H1 (cell line): ENCODE data around the gene CSTF3. TPM values are rescaled to one million over a fixed set of nuclear protein-coding genes. Genes with fewer than 3 reads are reported as not detected.

Experiments used
- ASH2L ChIP-seq: fragments of 200-600, 300-600 bp; sonication (generic); IDR thresholded peaks from one replicate; pipeline ENCODE4 v1.7.1; 2017; ENCODE audit warnings: low read length
- ATF3 ChIP-seq: IDR thresholded peaks from 2 replicates; pipeline ENCODE4 v1.6.1; 2011; ENCODE audit warnings: low read depth, mild to moderate bottlenecking, low read length; ENCODE audit not compliant: insufficient read depth
- BACH1 ChIP-seq: IDR thresholded peaks from 2 replicates; pipeline ENCODE4 v1.6.1; 2012; ENCODE audit warnings: low read length, improper control_type of control experiment
- BCL11A ChIP-seq, 2 experiments: IDR thresholded peaks; one replicate each; pipeline ENCODE4 v1.6.1; 2011; ENCODE audit warnings: low read depth in 2 of 2, low read length in 2 of 2, mild to moderate bottlenecking in 2 of 2
- BRCA1 ChIP-seq: IDR thresholded peaks from 2 replicates; pipeline ENCODE4 v1.6.1; 2012; ENCODE audit warnings: low read depth, low read length, improper control_type of control experiment
- CEBPB ChIP-seq: IDR thresholded peaks from 2 replicates; pipeline ENCODE4 v1.6.1; 2012; ENCODE audit warnings: low read depth, low read length
- CHD2 ChIP-seq: IDR thresholded peaks from 2 replicates; pipeline ENCODE4 v1.6.1; 2012; ENCODE audit warnings: low read length, improper control_type of control experiment
- CREB1 ChIP-seq: IDR thresholded peaks from 2 replicates; pipeline ENCODE4 v1.6.1; 2012; ENCODE audit warnings: inconsistent platforms
- EZH2 ChIP-seq: fragments of 200-600 bp; sonication (generic); IDR thresholded peaks from 2 replicates; pipeline ENCODE4 v1.7.1; 2012; ENCODE audit warnings: low read depth, mild to moderate bottlenecking, moderate library complexity, low read length, inconsistent platforms; ENCODE audit not compliant: severe bottlenecking
- FOSL1 ChIP-seq: IDR thresholded peaks from 2 replicates; pipeline ENCODE4 v1.6.1; 2011; ENCODE audit warnings: mild to moderate bottlenecking, low read depth, low read length, moderate library complexity; ENCODE audit not compliant: insufficient read depth
- GTF2F1 ChIP-seq: IDR thresholded peaks from 2 replicates; pipeline ENCODE4 v1.6.1; 2012; ENCODE audit warnings: low read depth, low read length, improper control_type of control experiment, borderline replicate concordance
- KDM5A ChIP-seq: fragments of 200-600 bp; IDR thresholded peaks from 2 replicates; pipeline ENCODE4 v1.7.1; 2012; ENCODE audit warnings: mild to moderate bottlenecking, low read length, inconsistent platforms, mixed read lengths
- RFX5 ChIP-seq: IDR thresholded peaks from 2 replicates; pipeline ENCODE4 v1.6.1; 2011; ENCODE audit warnings: low read depth, low read length, improper control_type of control experiment, borderline replicate concordance
- SIRT6 ChIP-seq: IDR thresholded peaks from one replicate; pipeline ENCODE4 v1.7.1; 2012; ENCODE audit warnings: low read length, inconsistent platforms
- SIX5 ChIP-seq: IDR thresholded peaks from 2 replicates; pipeline ENCODE4 v1.6.1; 2011; ENCODE audit warnings: mild to moderate bottlenecking, low read depth, low read length
- SP2 ChIP-seq: IDR thresholded peaks from 2 replicates; pipeline ENCODE4 v1.6.1; 2012; ENCODE audit warnings: mild to moderate bottlenecking, low read length, inconsistent platforms
- SUZ12 ChIP-seq: fragments of 200-600 bp; sonication (generic); IDR thresholded peaks from 2 replicates; pipeline ENCODE4 v1.6.1; 2012; ENCODE audit warnings: mild to moderate bottlenecking, inconsistent platforms, low read length, moderate library complexity, mixed read lengths
- USF2 ChIP-seq: IDR thresholded peaks from 2 replicates; pipeline ENCODE4 v1.6.1; 2011; ENCODE audit warnings: low read length, improper control_type of control experiment
- polyA plus RNA-seq, 7 experiments: library from polyadenylated mRNA; depleted of rRNA in 3 of 7; stranded (reverse) in 5 of 7; unstranded in 2 of 7; fragments of >200 nt in 5 of 7; fragments of 200-250 nt in 2 of 7; gene quantifications; 1 replicate in 5 of 7; 2 replicates in 1 of 7; 4 replicates in 1 of 7; pipeline versions ENCODE4 v1.2.1 to v1.2.3, GENCODE V29; 2011 to 2013; ENCODE audit warnings: missing spikeins in 2 of 7, mixed read lengths in 2 of 7
- total RNA-seq: library from RNA; stranded (reverse); fragmentation: NEBNext Ultra II Directional; extraction: Animal tissue kit (Norgen Biotek cat#: 25700); gene quantifications from 2 replicates; pipeline ENCODE4 v1.2.1, GENCODE V29; 2021
- TF ChIP-seq, protein P1 (sequence below): IDR thresholded peaks from 2 replicates; pipeline ENCODE4 v1.6.1; 2012; ENCODE audit warnings: low read length, inconsistent platforms

Gene CSTF3
- total and polyA plus RNA-seq, 2 of the 8 experiments (the other 6 are each of a cell fraction or from before 2014, with no cell fraction given): 22.3 to 54.7 TPM

- TF ChIP-seq BRCA1 (peak; percentile 28; the same call in 1 of the 2 replicates), ASH2L (peak; percentile 86), CHD2 (peak; percentile 70), SIRT6 (no peak), RFX5 (no peak), GTF2F1 (peak; percentile 74), SP2 (no peak), FOSL1 (no peak), EZH2 (no peak), KDM5A (0 out of 2 replicates have a peak, but pooled peaks have one; percentile 34), ATF3 (no peak), BACH1 (peak; percentile 20; the same call in 1 of the 2 replicates), CEBPB (no peak), BCL11A (IDR thresholded peaks at IDR 0.05; ENCODE audit: low read depth in 2 of 2, low read length in 2 of 2) (no peak), SIX5 (no peak), CREB1 (peak; percentile 88), SUZ12 (no peak), USF2 (no peak)
- TF ChIP-seq, protein P1, sequence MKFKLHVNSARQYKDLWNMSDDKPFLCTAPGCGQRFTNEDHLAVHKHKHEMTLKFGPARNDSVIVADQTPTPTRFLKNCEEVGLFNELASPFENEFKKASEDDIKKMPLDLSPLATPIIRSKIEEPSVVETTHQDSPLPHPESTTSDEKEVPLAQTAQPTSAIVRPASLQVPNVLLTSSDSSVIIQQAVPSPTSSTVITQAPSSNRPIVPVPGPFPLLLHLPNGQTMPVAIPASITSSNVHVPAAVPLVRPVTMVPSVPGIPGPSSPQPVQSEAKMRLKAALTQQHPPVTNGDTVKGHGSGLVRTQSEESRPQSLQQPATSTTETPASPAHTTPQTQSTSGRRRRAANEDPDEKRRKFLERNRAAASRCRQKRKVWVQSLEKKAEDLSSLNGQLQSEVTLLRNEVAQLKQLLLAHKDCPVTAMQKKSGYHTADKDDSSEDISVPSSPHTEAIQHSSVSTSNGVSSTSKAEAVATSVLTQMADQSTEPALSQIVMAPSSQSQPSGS: peak; percentile 98
Observed at GRCh38 chr11:33161120-33162005, at the start of gene CSTF3 (continued).
